SU-DHL-6 (cell line): ENCODE measurements around the gene MTF1.

ENCODE experiments used
- CTCF ChIP-seq: fragments of 200-600 bp; sonication (generic); IDR thresholded peaks from one replicate; pipeline ENCODE4 v1.5.1; 2017; ENCODE audit warnings: antibody characterized with exemption, mild to moderate bottlenecking, low read length, moderate library complexity; ENCODE audit not compliant: insufficient read depth, poor library complexity, severe bottlenecking
- EZH2phosphoT487 ChIP-seq: fragments of 200-600 bp; sonication (generic), shearing (Covaris generic); conservative IDR thresholded peaks from 2 replicates; pipeline ENCODE4 v1.6.1; 2018; ENCODE audit warnings: mild to moderate bottlenecking, antibody characterized with exemption, low read length, moderate library complexity, mixed read lengths

GRCh38 chr1:37893673-37894072 is 34.3 kb upstream of the MTF1 start:
- TF ChIP-seq CTCF (no peak), EZH2phosphoT487 (no peak)
